ENCODE measurements around the gene SH3GLB2. TPM values are rescaled to one million over a fixed set of nuclear protein-coding genes. Genes with fewer than 3 reads are reported as not detected.
A peak's percentile ranks its signal among the peaks of the same experiment; 100 is the strongest.

The SH3GLB2 gene
- total RNA-seq, 3 donors from 2014 or later (not counting 1 experiment from before 2014, with no cell fraction given) = 50.3 to 67.1 (median 65.4) TPM

GRCh38 chr9:129026442-129027223 is 1.5 kb downstream of the SH3GLB2 start:
- H3K27ac ChIP-seq (ENCODE audit: low read length) = peak overlapping the region; percentile 25
- no peaks in the 10 kb centered on the region for H3K36me3 Mint-ChIP-seq
- H3K4me3 Mint-ChIP-seq = no peak overlapping the region
- peaks cover 17% of the 10 kb centered on the region for H3K4me1 ChIP-seq (ENCODE audit: control insufficient read depth, insufficient read depth, low read length)
- peak overlapping the region in 1 of 2 donors; percentile 77 for H3K27ac Mint-ChIP-seq
- no peak overlapping the region for H3K4me3 ChIP-seq (ENCODE audit: low read length)
- no peaks in the 10 kb centered on the region for H3K36me3 ChIP-seq (ENCODE audit: control insufficient read depth, insufficient read depth, low read length)
- WGBS (ENCODE audit: insufficient coverage) = 89% methylated on average over 17 of the region's 17 CpGs
- no peaks in the 10 kb centered on the region for H3K9me3 ChIP-seq (ENCODE audit: control insufficient read depth, insufficient read depth, low read length)
- intact Hi-C loops (cut with micrococcal nuclease) = no loop called here
- no peaks in the 10 kb centered on the region for H3K9me3 Mint-ChIP-seq
- ATAC-seq (no peak), DNase-seq (peak in 1 of 2 donors; percentile 19)
- TF ChIP-seq CTCF (IDR thresholded peaks at IDR 0.05) = no peak
- H3K27me3 Mint-ChIP-seq (ENCODE audit: low read depth in 2 of 2) = no peaks in the 10 kb centered on the region
- H3K27me3 ChIP-seq (ENCODE audit: control insufficient read depth, insufficient read depth, low read length) = no peaks in the 10 kb centered on the region
- peaks cover 6 to 24% of the 10 kb centered on the region in 2 donors for H3K4me1 Mint-ChIP-seq

- Mint-ChIP-seq H3K4me1 (peaks cover 6 to 18% of the 10 kb centered on the region in 2 donors), H3K9me3 (no peaks in the 10 kb centered on the region), H3K27me3 (ENCODE audit: low read depth in 2 of 2) (no peaks in the 10 kb centered on the region), H3K36me3 (no peaks in the 10 kb centered on the region), H3K27ac (no peak overlapping the region), H3K4me3 (no peak overlapping the region)
- no peak for ATAC-seq
- intact Hi-C loops (cut with micrococcal nuclease) = no loop called here
- Histone ChIP-seq H3K27ac (ENCODE audit: low read length) (no peak overlapping the region), H3K9me3 (ENCODE audit: control insufficient read depth, insufficient read depth, low read length) (no peaks in the 10 kb centered on the region), H3K4me3 (ENCODE audit: low read length) (no peak overlapping the region), H3K36me3 (ENCODE audit: control insufficient read depth, insufficient read depth, low read length) (no peaks in the 10 kb centered on the region), H3K4me1 (ENCODE audit: control insufficient read depth, insufficient read depth, low read length) (peaks cover 20% of the 10 kb centered on the region), H3K27me3 (ENCODE audit: control insufficient read depth, insufficient read depth, low read length) (no peaks in the 10 kb centered on the region)
- 98% methylated on average over 4 of the region's 4 CpGs for WGBS (ENCODE audit: insufficient coverage)
- no peak for DNase-seq
- no peak for TF ChIP-seq CTCF (IDR thresholded peaks at IDR 0.05)
Observed at GRCh38 chr9:129023908-129024233, 4.3 kb downstream of the SH3GLB2 start.

GRCh38 chr9:129023036-129023907 is 4.9 kb downstream of the SH3GLB2 start:
- no peak overlapping the region for H3K4me3 Mint-ChIP-seq
- Histone ChIP-seq H3K9me3 (ENCODE audit: control insufficient read depth, insufficient read depth, low read length) (no peaks in the 10 kb centered on the region), H3K4me1 (ENCODE audit: control insufficient read depth, insufficient read depth, low read length) (peaks cover 20% of the 10 kb centered on the region), H3K27ac (ENCODE audit: low read length) (no peak overlapping the region), H3K27me3 (ENCODE audit: control insufficient read depth, insufficient read depth, low read length) (no peaks in the 10 kb centered on the region), H3K36me3 (ENCODE audit: control insufficient read depth, insufficient read depth, low read length) (no peaks in the 10 kb centered on the region), H3K4me3 (ENCODE audit: low read length) (no peak overlapping the region)
- TF ChIP-seq CTCF (IDR thresholded peaks at IDR 0.05) = no peak
- ATAC-seq (no peak), DNase-seq (no peak)
- H3K9me3 Mint-ChIP-seq = no peaks in the 10 kb centered on the region
- H3K27me3 Mint-ChIP-seq (ENCODE audit: low read depth in 2 of 2) = no peaks in the 10 kb centered on the region
- H3K4me1 Mint-ChIP-seq = peaks cover 6 to 18% of the 10 kb centered on the region in 2 donors
- H3K36me3 Mint-ChIP-seq = no peaks in the 10 kb centered on the region
- H3K27ac Mint-ChIP-seq = no peak overlapping the region
- WGBS (ENCODE audit: insufficient coverage) = 88% methylated on average over 16 of the region's 16 CpGs
- intact Hi-C loops (cut with micrococcal nuclease) = no loop called here
